ENCODE results near the gene DRC7.

- TF ChIP-seq CTCF (IDR thresholded peaks at IDR 0.05) (no peak), EZH2 (IDR thresholded peaks at IDR 0.05) (no peak)
Measured at GRCh38 chr16:57706717-57707116, 12.1 kb downstream of the DRC7 start.

All from neural progenitor cell (in vitro differentiated cells).